Measurements from ENCODE around the gene HES4. TPM values are rescaled to one million over a fixed set of nuclear protein-coding genes. Genes with fewer than 3 reads are reported as not detected.

HES4 gene
- total RNA-seq, 2 donors from 2014 or later = 50.1 to 98.8 TPM

DNA sequence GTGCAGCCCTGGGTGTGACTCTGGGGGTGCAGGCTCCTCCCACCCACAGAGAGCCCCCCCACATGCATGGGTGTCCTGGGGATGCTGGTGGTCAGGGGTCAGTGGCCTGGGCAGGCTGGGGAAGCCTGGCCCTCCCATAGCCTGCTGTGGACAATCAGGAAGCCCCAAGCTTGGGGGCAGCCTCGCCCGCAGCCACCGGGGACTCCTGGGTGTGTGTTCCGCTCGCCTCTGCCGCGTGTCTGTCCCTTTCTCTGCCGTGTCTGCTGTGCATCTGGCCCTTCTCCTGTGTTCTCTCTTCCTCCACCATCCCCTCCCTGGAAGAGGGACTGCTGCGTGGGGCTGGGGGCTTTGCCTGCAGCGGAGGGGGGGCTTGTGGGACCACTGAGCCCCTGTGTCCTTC lies 42.9 kb upstream of the HES4 start:
- Histone ChIP-seq H3K4me3 (no peak overlapping the region), H3K27me3 (replicated peaks; ENCODE audit: insufficient read depth) (no peaks in the 10 kb centered on the region), H3K4me1 (ENCODE audit: control insufficient read depth in 1 of 2, low read depth in 2 of 2) (peaks cover 10 to 14% of the 10 kb centered on the region in 2 donors), H3K27ac (no peak overlapping the region), H3K9me3 (no peaks in the 10 kb centered on the region), H3K36me3 (no peaks in the 10 kb centered on the region)
- TF ChIP-seq, protein P1, sequence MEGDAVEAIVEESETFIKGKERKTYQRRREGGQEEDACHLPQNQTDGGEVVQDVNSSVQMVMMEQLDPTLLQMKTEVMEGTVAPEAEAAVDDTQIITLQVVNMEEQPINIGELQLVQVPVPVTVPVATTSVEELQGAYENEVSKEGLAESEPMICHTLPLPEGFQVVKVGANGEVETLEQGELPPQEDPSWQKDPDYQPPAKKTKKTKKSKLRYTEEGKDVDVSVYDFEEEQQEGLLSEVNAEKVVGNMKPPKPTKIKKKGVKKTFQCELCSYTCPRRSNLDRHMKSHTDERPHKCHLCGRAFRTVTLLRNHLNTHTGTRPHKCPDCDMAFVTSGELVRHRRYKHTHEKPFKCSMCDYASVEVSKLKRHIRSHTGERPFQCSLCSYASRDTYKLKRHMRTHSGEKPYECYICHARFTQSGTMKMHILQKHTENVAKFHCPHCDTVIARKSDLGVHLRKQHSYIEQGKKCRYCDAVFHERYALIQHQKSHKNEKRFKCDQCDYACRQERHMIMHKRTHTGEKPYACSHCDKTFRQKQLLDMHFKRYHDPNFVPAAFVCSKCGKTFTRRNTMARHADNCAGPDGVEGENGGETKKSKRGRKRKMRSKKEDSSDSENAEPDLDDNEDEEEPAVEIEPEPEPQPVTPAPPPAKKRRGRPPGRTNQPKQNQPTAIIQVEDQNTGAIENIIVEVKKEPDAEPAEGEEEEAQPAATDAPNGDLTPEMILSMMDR (IDR thresholded peaks at IDR 0.05) = no peak
- no peak for DNase-seq (ENCODE audit: low spot score)
- ATAC-seq (ENCODE audit: insufficient number of reproducible peaks, low FRiP score, low read depth) = no peak

DNA sequence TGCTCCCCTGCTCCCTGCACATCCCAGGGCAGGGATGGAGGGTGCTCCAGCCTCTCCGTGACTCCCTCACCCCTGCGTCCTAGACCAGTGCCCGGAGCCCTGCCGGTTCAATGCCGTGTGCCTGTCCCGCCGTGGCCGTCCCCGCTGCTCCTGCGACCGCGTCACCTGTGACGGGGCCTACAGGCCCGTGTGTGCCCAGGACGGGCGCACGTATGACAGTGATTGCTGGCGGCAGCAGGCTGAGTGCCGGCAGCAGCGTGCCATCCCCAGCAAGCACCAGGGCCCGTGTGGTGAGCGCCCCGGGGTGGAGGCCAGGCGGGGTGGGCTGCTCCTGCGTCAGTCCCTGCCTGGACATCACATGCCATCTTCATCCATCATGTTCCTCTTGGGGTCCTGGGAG lies 42.0 kb upstream of the HES4 start:
- TF ChIP-seq, protein P1 (IDR thresholded peaks at IDR 0.05) = no peak
- no peaks in the 10 kb centered on the region for H3K9me3 ChIP-seq
- H3K27ac ChIP-seq = no peak overlapping the region
- H3K4me3 ChIP-seq = no peak overlapping the region
- ATAC-seq (ENCODE audit: insufficient number of reproducible peaks, low FRiP score, low read depth) (no peak), DNase-seq (ENCODE audit: low spot score) (no peak)
- peaks cover 10 to 14% of the 10 kb centered on the region in 2 donors for H3K4me1 ChIP-seq (ENCODE audit: control insufficient read depth in 1 of 2, low read depth in 2 of 2)
- no peaks in the 10 kb centered on the region for H3K36me3 ChIP-seq
- H3K27me3 ChIP-seq (replicated peaks; ENCODE audit: insufficient read depth) = no peaks in the 10 kb centered on the region

DNA sequence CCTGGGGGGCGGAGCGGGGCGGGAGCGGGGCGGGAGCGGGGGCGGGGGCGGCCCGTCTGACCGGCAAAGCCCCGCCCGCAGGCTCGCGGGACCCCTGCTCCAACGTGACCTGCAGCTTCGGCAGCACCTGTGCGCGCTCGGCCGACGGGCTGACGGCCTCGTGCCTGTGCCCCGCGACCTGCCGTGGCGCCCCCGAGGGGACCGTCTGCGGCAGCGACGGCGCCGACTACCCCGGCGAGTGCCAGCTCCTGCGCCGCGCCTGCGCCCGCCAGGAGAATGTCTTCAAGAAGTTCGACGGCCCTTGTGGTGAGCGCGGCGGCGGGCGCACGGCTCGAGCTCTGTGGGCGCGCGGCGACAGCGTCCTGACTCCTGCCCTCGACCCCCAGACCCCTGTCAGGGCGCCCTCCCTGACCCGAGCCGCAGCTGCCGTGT lies 41.2 kb upstream of the HES4 start:
- Histone ChIP-seq H3K27ac (no peak overlapping the region), H3K4me1 (ENCODE audit: control insufficient read depth in 1 of 2, low read depth in 2 of 2) (peaks cover 10 to 14% of the 10 kb centered on the region in 2 donors), H3K4me3 (no peak overlapping the region), H3K36me3 (no peaks in the 10 kb centered on the region), H3K9me3 (no peaks in the 10 kb centered on the region), H3K27me3 (replicated peaks; ENCODE audit: insufficient read depth) (no peaks in the 10 kb centered on the region)
- TF ChIP-seq, protein P1 (IDR thresholded peaks at IDR 0.05) = no peak
- DNase-seq (ENCODE audit: low spot score) = no peak
- no peak for ATAC-seq (ENCODE audit: insufficient number of reproducible peaks, low FRiP score, low read depth)

DNA sequence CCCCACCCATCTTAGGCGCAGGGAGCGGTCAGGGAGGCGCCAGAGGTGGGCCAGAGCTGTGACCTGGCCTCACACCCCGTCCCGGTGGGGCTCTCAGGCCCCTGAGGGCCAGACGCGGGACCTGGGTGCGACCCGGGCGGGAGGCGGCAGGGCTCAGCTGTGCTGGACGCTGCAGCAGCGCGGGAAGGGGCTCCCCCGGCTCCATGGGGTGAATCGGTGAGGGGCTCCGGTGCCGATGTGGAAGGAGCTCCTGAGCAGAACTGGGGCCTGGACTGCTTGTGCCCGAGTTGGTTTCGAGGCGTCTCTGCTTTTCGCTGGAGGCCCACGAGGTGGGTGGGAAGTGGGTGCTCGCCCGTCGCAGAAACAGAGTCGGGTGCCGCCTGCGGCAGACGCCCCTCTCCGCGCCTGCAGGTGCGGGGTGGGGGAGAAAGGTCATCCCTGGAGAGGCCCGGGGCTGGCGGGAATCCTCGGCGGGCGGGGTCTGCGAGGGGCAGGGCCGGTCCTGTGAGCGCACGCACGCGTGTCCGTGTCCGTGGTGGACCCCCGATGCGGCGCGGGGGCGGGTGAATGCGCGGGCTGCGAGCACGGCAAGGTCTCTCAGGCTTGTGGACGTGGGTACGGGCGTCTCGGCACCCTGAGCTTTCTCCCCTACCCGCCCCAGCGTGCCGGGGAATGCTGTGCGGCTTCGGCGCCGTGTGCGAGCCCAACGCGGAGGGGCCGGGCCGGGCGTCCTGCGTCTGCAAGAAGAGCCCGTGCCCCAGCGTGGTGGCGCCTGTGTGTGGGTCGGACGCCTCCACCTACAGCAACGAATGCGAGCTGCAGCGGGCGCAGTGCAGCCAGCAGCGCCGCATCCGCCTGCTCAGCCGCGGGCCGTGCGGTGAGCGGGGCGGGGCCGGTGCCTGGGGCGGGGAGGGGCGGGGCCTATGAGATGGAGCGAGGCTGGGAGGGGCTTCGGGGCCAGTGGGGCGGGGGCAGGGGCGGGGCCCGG lies 40.4 kb upstream of the HES4 start:
- TF ChIP-seq, protein P1 (IDR thresholded peaks at IDR 0.05) = no peak
- H3K27ac ChIP-seq = no peak overlapping the region
- H3K9me3 ChIP-seq = no peaks in the 10 kb centered on the region
- no peaks in the 10 kb centered on the region for H3K27me3 ChIP-seq (replicated peaks; ENCODE audit: insufficient read depth)
- no peaks in the 10 kb centered on the region for H3K36me3 ChIP-seq
- DNase-seq (ENCODE audit: low spot score) (no peak), ATAC-seq (ENCODE audit: insufficient number of reproducible peaks, low FRiP score, low read depth) (peak; percentile 48)
- peak overlapping the region; percentile 76 for H3K4me3 ChIP-seq
- H3K4me1 ChIP-seq (ENCODE audit: control insufficient read depth in 1 of 2, low read depth in 2 of 2) = peaks cover 10 to 14% of the 10 kb centered on the region in 2 donors

DNA sequence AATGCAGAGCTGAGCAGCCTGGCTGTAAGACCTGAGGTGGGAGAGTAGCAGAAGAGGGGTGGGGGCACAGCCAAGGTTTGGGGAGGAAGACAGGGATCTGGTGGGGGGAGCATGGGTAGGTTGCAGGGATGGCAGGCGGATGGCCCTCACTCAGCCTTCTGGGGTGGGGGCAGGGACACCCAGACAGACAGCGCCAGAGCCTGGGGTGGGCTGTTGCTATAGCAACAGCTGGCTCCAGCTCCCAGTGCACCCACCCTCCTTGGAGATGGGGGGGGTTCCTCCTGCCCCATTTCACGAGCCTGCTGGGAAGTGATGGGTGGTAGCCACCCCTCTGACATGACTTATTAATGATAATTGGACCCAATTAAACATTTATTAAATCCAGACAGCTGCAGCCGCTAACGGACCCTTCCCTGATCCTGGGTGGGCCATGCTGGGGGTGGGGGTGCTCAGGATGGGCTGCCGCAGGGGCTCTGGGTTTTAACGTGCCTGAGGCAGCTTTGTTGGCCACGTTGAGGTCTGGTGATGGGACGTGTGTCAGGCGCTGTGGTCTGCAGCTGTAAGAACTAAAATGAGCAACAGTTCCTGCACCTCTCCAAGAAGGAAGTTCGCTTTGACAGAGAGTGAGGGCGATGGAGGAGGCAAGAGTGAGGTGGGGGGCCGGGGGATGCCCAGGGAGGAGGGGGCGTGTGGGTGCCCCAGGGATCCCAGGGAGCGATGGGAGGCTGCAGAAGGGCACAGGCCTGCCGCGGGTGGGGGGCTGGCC lies 39.4 kb upstream of the HES4 start:
- ATAC-seq (ENCODE audit: insufficient number of reproducible peaks, low FRiP score, low read depth) (no peak), DNase-seq (ENCODE audit: low spot score) (no peak)
- H3K36me3 ChIP-seq = no peaks in the 10 kb centered on the region
- TF ChIP-seq, protein P1 (IDR thresholded peaks at IDR 0.05) = no peak
- no peak overlapping the region for H3K27ac ChIP-seq
- H3K9me3 ChIP-seq = no peaks in the 10 kb centered on the region
- H3K4me1 ChIP-seq (ENCODE audit: control insufficient read depth in 1 of 2, low read depth in 2 of 2) = peaks cover 10 to 15% of the 10 kb centered on the region in 2 donors
- H3K4me3 ChIP-seq = no peak overlapping the region
- H3K27me3 ChIP-seq (replicated peaks; ENCODE audit: insufficient read depth) = no peaks in the 10 kb centered on the region

Data from thoracic aorta (tissue), 2 donors.